Uterus (tissue), 2 donors: ENCODE measurements around the gene DTX4.

Experiments used
- POLR2A ChIP-seq, 2 donors: fragments of 450-650 bp; IDR thresholded peaks; one replicate each; pipeline ENCODE4 v1.6.1; 2016; ENCODE audit warnings: antibody characterized with exemption in 2 of 2, mild to moderate bottlenecking in 1 of 2, moderate library complexity in 1 of 2
- TF ChIP-seq, protein P1 (sequence below), 4 experiments: fragments of 200-600 bp in 2 of 4; fragments of 450-650 bp in 2 of 4; sonication (generic) in 2 of 4; IDR thresholded peaks; one replicate each; pipeline ENCODE4 v1.5.1; 2016 to 2019; ENCODE audit warnings: antibody characterized with exemption in 4 of 4, mild to moderate bottlenecking in 2 of 4, moderate library complexity in 1 of 4

DNA sequence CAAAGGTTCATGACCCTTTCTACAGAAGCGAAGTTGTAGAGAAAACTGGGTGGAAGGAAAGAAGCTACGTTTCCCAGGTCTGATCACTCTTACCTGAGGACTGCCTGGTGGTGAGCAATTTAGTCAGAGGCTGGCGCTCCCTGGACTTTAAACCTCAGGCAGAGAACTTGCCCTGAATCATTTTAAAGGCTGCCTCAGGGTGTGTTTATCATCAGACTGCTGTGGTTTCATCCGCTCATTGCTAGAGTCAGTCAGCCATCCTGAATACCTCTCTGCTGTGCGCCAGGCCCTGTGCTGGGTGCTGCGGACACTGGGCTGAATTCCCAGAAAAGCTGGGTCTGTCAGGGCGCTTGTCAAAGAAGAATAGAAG is 2.7 kb downstream of the DTX4 start:
- TF ChIP-seq, protein P1, sequence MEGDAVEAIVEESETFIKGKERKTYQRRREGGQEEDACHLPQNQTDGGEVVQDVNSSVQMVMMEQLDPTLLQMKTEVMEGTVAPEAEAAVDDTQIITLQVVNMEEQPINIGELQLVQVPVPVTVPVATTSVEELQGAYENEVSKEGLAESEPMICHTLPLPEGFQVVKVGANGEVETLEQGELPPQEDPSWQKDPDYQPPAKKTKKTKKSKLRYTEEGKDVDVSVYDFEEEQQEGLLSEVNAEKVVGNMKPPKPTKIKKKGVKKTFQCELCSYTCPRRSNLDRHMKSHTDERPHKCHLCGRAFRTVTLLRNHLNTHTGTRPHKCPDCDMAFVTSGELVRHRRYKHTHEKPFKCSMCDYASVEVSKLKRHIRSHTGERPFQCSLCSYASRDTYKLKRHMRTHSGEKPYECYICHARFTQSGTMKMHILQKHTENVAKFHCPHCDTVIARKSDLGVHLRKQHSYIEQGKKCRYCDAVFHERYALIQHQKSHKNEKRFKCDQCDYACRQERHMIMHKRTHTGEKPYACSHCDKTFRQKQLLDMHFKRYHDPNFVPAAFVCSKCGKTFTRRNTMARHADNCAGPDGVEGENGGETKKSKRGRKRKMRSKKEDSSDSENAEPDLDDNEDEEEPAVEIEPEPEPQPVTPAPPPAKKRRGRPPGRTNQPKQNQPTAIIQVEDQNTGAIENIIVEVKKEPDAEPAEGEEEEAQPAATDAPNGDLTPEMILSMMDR (IDR thresholded peaks at IDR 0.05) = no peak
- TF ChIP-seq POLR2A (IDR thresholded peaks at IDR 0.05) = no peak
